H1 (cell line): Measurements from ENCODE around the gene CACNA2D4.

Experiments
- CTCF ChIP-seq, 3 experiments: IDR thresholded peaks; 1 replicate in 2 of 3; 2 replicates in 1 of 3; pipeline versions ENCODE4 v1.5.1 to v1.6.1; 2011; ENCODE audit warnings: low read length in 3 of 3, mild to moderate bottlenecking in 3 of 3, inconsistent platforms in 2 of 3, low read depth in 1 of 3, moderate library complexity in 1 of 3; ENCODE audit not compliant: insufficient read depth in 1 of 3; ENCODE audit errors: control extremely low read depth in 1 of 3
- EZH2 ChIP-seq: fragments of 200-600 bp; sonication (generic); IDR thresholded peaks from 2 replicates; pipeline ENCODE4 v1.7.1; 2012; ENCODE audit warnings: low read depth, mild to moderate bottlenecking, moderate library complexity, low read length, inconsistent platforms; ENCODE audit not compliant: severe bottlenecking
- GTF2F1 ChIP-seq: IDR thresholded peaks from 2 replicates; pipeline ENCODE4 v1.6.1; 2012; ENCODE audit warnings: low read depth, low read length, improper control_type of control experiment, borderline replicate concordance
- JUND ChIP-seq: IDR thresholded peaks from 2 replicates; pipeline ENCODE4 v1.6.1; 2011; ENCODE audit warnings: mild to moderate bottlenecking, improper control_type of control experiment, low read length
- MAX ChIP-seq: IDR thresholded peaks from 2 replicates; pipeline ENCODE4 v1.6.1; 2012; ENCODE audit warnings: inconsistent platforms
- POLR2AphosphoS5 ChIP-seq: IDR thresholded peaks from 2 replicates; pipeline ENCODE4 v1.6.1; 2011; ENCODE audit warnings: low read depth, low read length
- RNF2 ChIP-seq: fragments of 200-900, 300-1000 bp; sonication (generic); IDR thresholded peaks from 2 replicates; pipeline ENCODE4 v1.7.1; 2016; ENCODE audit warnings: borderline replicate concordance, low read depth, mild to moderate bottlenecking, antibody characterized with exemption, low read length; ENCODE audit not compliant: poor library complexity, severe bottlenecking; ENCODE audit errors: missing control alignments

- TF ChIP-seq MAX (no peak), CTCF (IDR thresholded peaks at IDR 0.05; ENCODE audit: control extremely low read depth in 1 of 3, insufficient read depth in 1 of 3, low read depth in 1 of 3, low read length in 3 of 3) (no peak), EZH2 (no peak), RNF2 (no peak), JUND (no peak), POLR2AphosphoS5 (no peak), GTF2F1 (no peak)
Measured at GRCh38 chr12:1956716-1957115, 38.3 kb upstream of the CACNA2D4 start.
